GM12864 (cell line): ENCODE data around the gene SPARCL1.
"Not testable (repeated sequence)": the region's sequence is repeated elsewhere in the genome, so short reads cannot be mapped to it uniquely, and the experiment has no call there.

Source experiments
- DNase-seq: peaks from one replicate; pipeline ENCODE4 v3.0.0-alpha.2; 2011; ENCODE audit warnings: low read depth
- H3K4me3 ChIP-seq: 2 replicates; pipeline ENCODE4 v1.5.1; 2011; ENCODE audit warnings: mild to moderate bottlenecking, low read depth, low read length, control low read depth
- TF ChIP-seq, protein P1 (sequence below): IDR thresholded peaks from 2 replicates; pipeline ENCODE4 v1.5.1; 2011; ENCODE audit warnings: low read depth, mild to moderate bottlenecking, moderate library complexity, low read length, control low read depth, inconsistent platforms; ENCODE audit errors: missing control alignments

SPARCL1 gene

DNA sequence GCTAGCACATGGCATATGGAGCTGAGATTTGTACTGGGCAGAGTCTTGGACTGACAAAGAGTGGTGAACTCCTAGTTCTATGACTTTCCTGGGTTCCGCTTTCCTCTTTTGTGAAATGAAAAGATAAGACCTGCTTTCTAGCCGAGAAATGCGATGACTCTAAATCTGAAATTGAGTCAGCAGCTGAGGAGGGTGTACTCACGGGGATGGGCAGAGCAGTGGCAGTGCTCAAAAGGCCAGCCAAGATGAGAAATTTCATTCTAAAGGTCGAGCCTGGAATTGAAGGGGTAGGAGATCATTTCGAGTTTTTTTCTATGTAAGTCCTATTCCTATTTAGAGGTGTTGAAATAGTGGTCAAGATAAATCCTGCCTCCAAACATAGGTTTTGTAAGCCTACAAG, 59.8 kb downstream of the SPARCL1 start:
- no peak for DNase-seq
- no peak overlapping the region for H3K4me3 ChIP-seq
- TF ChIP-seq, protein P1, sequence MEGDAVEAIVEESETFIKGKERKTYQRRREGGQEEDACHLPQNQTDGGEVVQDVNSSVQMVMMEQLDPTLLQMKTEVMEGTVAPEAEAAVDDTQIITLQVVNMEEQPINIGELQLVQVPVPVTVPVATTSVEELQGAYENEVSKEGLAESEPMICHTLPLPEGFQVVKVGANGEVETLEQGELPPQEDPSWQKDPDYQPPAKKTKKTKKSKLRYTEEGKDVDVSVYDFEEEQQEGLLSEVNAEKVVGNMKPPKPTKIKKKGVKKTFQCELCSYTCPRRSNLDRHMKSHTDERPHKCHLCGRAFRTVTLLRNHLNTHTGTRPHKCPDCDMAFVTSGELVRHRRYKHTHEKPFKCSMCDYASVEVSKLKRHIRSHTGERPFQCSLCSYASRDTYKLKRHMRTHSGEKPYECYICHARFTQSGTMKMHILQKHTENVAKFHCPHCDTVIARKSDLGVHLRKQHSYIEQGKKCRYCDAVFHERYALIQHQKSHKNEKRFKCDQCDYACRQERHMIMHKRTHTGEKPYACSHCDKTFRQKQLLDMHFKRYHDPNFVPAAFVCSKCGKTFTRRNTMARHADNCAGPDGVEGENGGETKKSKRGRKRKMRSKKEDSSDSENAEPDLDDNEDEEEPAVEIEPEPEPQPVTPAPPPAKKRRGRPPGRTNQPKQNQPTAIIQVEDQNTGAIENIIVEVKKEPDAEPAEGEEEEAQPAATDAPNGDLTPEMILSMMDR, result no peak

DNA sequence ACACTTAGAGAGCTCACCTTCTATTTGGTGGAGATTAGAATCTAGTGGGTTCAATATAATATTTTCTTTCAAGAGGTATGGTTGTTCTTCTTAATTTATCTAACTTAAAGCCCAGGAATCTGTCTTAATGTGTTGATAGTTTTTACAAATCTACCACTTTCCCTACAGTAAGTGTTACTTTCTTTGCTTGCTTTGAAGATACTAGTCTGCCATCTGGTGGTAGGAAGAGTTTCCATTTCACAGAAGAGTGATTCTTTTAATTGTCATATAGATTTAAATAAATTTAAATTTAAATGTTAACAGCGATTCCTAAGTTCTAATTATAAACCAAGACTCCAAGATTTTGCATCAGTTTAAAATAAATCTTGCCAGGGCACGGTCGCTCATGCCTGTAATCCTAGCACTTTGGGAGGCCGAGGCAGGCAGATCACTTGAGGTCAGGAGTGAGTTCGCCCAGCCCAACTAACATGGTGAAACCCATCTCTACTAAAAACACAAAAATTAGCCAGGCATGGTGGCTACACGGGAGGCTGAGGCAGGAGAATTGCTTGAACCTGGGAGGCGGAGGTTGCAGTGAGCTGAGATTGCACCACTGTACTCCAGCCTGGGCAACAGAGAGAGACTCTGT, 63.3 kb downstream of the SPARCL1 start:
- TF ChIP-seq, protein P1, result peak; percentile 24
- DNase-seq, result peak; percentile 22
- H3K4me3 ChIP-seq, result no peak overlapping the region

DNA sequence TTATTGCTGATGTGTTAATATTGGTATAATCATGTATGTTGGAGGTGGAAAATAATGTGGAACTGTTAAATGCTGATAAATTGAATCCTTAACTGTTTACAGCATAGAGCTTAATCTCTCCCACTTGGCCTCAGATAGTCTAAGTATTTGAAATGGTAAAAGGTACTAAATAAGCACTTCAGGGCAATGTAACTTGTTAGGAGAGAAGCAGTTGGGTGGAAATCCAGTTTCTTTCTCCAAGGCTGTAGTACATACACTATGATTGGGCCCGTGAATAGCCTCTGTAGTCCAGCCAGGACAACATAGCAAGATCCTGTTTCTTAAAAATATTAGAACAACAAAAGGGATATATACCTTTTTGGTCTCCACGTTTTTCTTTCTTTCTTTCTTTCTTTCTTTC, 67.1 kb downstream of the SPARCL1 start:
- H3K4me3 ChIP-seq, result no peak overlapping the region
- no peak for DNase-seq
- TF ChIP-seq, protein P1, result no peak

DNA sequence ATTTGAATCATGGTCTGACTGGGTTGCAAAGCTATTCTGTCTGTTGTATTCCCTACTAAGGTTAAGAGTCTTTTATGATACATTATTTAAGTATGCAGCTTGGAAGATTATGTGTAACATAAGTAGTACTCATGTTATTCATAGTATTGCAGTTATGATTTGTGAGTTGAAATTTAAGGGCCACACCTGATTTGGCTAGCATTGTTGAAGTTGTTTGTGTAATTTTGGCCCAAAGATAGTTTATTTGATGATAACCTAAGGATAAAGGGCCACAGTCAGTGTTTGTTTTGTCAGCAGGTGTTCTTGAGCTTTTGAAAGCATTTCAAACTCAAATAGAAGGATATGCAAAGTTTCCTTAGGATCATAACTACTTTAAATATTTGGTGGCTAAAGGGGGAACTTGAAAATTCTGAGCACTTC, 67.9 kb downstream of the SPARCL1 start:
- TF ChIP-seq, protein P1, result no peak
- DNase-seq, result no peak
- H3K4me3 ChIP-seq, result no peak overlapping the region

DNA sequence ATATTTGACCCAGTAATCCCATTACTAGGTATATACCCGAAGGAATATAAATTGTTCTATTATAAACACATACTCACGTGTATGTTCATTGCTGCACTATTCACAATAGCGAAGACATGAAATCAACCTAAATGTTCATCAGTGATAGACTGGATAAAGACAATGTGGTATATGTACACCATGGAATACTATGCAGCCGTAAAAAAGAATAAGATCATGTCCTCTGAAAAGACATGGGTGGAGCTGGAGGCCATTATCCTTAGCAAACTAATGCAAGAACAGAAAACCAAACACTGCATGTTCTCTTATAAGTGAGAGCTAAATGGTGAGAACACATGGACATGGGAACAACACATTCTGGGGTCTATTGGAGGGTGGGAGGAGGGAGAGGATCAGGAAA, 70.3 kb downstream of the SPARCL1 start:
- no peak overlapping the region for H3K4me3 ChIP-seq
- TF ChIP-seq, protein P1, result no peak
- DNase-seq, result no peak

DNA sequence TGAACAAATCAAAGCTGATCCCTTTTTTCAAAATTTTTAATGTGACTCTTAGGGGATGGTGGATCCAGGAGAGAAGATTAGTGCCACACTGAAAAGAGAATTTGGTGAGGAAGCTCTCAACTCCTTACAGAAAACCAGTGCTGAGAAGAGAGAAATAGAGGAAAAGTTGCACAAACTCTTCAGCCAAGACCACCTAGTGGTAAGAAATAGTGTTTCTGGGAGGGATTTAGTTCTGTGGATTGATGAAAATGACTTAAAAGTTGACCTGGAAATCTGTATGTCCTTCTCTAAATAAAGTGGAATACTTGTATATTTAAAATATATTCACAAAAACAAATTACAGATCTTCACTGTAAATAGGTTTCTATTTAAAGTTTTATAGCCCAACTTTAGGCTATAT, 77.6 kb downstream of the SPARCL1 start:
- H3K4me3 ChIP-seq, result no peak overlapping the region
- DNase-seq, result no peak
- TF ChIP-seq, protein P1, result peak; percentile 23

DNA sequence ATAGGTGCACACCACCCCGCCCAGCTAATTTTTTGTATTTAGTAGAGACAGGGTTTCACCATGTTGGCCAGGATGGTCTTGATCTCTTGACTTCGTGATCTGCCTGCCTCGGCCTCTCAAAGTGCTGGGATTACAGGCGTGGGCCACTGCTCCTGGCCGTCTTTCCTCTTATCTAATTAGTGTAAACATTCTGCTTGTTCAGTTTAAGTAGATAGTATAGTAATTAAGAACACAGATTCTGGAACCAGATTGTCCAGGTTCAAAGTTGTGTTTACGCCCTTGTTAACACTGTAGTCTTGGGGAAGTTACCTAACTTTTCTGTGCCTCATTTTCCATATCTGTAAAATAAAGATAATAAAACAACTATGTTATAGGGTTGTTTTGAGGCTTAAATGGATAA, 82.8 kb downstream of the SPARCL1 start:
- DNase-seq, H3K4me3 ChIP-seq: not testable (repeated sequence)
